ENCODE measurements around the gene POU2AF1.

Gene POU2AF1

GRCh38 chr11:111378185-111378860, 752 bp downstream of the POU2AF1 start:
- Mint-ChIP-seq H3K27ac (peak overlapping the region; percentile 79), H3K4me1 (peaks cover 23% of the 10 kb centered on the region), H3K4me3 (peak overlapping the region; percentile 56), H3K9me3 (no peaks in the 10 kb centered on the region), H3K36me3 (no peaks in the 10 kb centered on the region)
- DNase-seq (ENCODE audit: low spot score in 2 of 2) (no peak), ATAC-seq (no peak)

GRCh38 chr11:111376181-111376871, 2.7 kb downstream of the POU2AF1 start:
- no peaks in the 10 kb centered on the region for H3K36me3 Mint-ChIP-seq
- no peak overlapping the region for H3K27ac Mint-ChIP-seq
- peaks cover 23% of the 10 kb centered on the region for H3K4me1 Mint-ChIP-seq
- ATAC-seq (peak; percentile 66), DNase-seq (ENCODE audit: low spot score in 2 of 2) (no peak)
- no peak overlapping the region for H3K4me3 Mint-ChIP-seq
- no peaks in the 10 kb centered on the region for H3K9me3 Mint-ChIP-seq

GRCh38 chr11:111373590-111373989, 5.5 kb downstream of the POU2AF1 start:
- H3K4me3 Mint-ChIP-seq: no peak overlapping the region
- H3K36me3 Mint-ChIP-seq: no peaks in the 10 kb centered on the region
- ATAC-seq: no peak
- peaks cover 13% of the 10 kb centered on the region for H3K4me1 Mint-ChIP-seq
- no peak overlapping the region for H3K27ac Mint-ChIP-seq
- H3K9me3 Mint-ChIP-seq: no peaks in the 10 kb centered on the region
- DNase-seq (ENCODE audit: low spot score in 2 of 2): no peak

GRCh38 chr11:111372538-111372937, 6.5 kb downstream of the POU2AF1 start:
- DNase-seq (ENCODE audit: low spot score in 2 of 2) (no peak), ATAC-seq (no peak)
- Mint-ChIP-seq H3K27ac (no peak overlapping the region), H3K4me1 (peaks cover 8% of the 10 kb centered on the region), H3K9me3 (no peaks in the 10 kb centered on the region), H3K4me3 (no peak overlapping the region), H3K36me3 (no peaks in the 10 kb centered on the region)

GRCh38 chr11:111370902-111371578, 8.0 kb downstream of the POU2AF1 start:
- ATAC-seq (peak; percentile 86), DNase-seq (ENCODE audit: low spot score in 2 of 2) (no peak)
- Mint-ChIP-seq H3K4me3 (peak overlapping the region; percentile 20), H3K4me1 (peaks cover 8% of the 10 kb centered on the region), H3K36me3 (no peaks in the 10 kb centered on the region), H3K9me3 (no peaks in the 10 kb centered on the region), H3K27ac (peak overlapping the region; percentile 2)

- ATAC-seq (no peak), DNase-seq (ENCODE audit: low spot score in 2 of 2) (no peak)
- no peaks in the 10 kb centered on the region for H3K36me3 Mint-ChIP-seq
- peak overlapping the region; percentile 2 for H3K27ac Mint-ChIP-seq
- peaks cover 8% of the 10 kb centered on the region for H3K4me1 Mint-ChIP-seq
- no peaks in the 10 kb centered on the region for H3K9me3 Mint-ChIP-seq
- no peak overlapping the region for H3K4me3 Mint-ChIP-seq
Observed at GRCh38 chr11:111370270-111370901, 8.7 kb downstream of the POU2AF1 start.

- Mint-ChIP-seq H3K27ac (no peak overlapping the region), H3K4me1 (peaks cover 8% of the 10 kb centered on the region), H3K4me3 (no peak overlapping the region), H3K9me3 (no peaks in the 10 kb centered on the region), H3K36me3 (no peaks in the 10 kb centered on the region)
- DNase-seq (ENCODE audit: low spot score in 2 of 2) (no peak), ATAC-seq (no peak)
Observed at GRCh38 chr11:111368285-111368560, 10.9 kb downstream of the POU2AF1 start.

GRCh38 chr11:111367411-111368284, 11.4 kb downstream of the POU2AF1 start:
- ATAC-seq (peak; percentile 3), DNase-seq (ENCODE audit: low spot score in 2 of 2) (no peak)
- Mint-ChIP-seq H3K4me1 (peaks cover 8% of the 10 kb centered on the region), H3K36me3 (no peaks in the 10 kb centered on the region), H3K4me3 (no peak overlapping the region), H3K9me3 (no peaks in the 10 kb centered on the region), H3K27ac (peak overlapping the region; percentile 80)

GRCh38 chr11:111366560-111367410, 12.3 kb downstream of the POU2AF1 start:
- H3K27ac Mint-ChIP-seq: peak overlapping the region; percentile 80
- ATAC-seq (no peak), DNase-seq (ENCODE audit: low spot score in 2 of 2) (no peak)
- no peaks in the 10 kb centered on the region for H3K36me3 Mint-ChIP-seq
- peaks cover 8% of the 10 kb centered on the region for H3K4me1 Mint-ChIP-seq
- no peaks in the 10 kb centered on the region for H3K9me3 Mint-ChIP-seq
- H3K4me3 Mint-ChIP-seq: no peak overlapping the region

GRCh38 chr11:111365722-111366559, 13.1 kb downstream of the POU2AF1 start:
- no peaks in the 10 kb centered on the region for H3K36me3 Mint-ChIP-seq
- peaks cover 4% of the 10 kb centered on the region for H3K4me1 Mint-ChIP-seq
- H3K4me3 Mint-ChIP-seq: no peak overlapping the region
- no peaks in the 10 kb centered on the region for H3K9me3 Mint-ChIP-seq
- DNase-seq (ENCODE audit: low spot score in 2 of 2) (no peak), ATAC-seq (no peak)
- no peak overlapping the region for H3K27ac Mint-ChIP-seq

GRCh38 chr11:111364503-111364902, 14.6 kb downstream of the POU2AF1 start:
- no peak overlapping the region for H3K4me3 Mint-ChIP-seq
- ATAC-seq (no peak), DNase-seq (ENCODE audit: low spot score in 2 of 2) (no peak)
- H3K4me1 Mint-ChIP-seq: no peaks in the 10 kb centered on the region
- no peaks in the 10 kb centered on the region for H3K9me3 Mint-ChIP-seq
- no peak overlapping the region for H3K27ac Mint-ChIP-seq
- H3K36me3 Mint-ChIP-seq: no peaks in the 10 kb centered on the region

- no peaks in the 10 kb centered on the region for H3K4me1 Mint-ChIP-seq
- no peak overlapping the region for H3K4me3 Mint-ChIP-seq
Observed at GRCh38 chr11:111363985-111364384, 15.1 kb downstream of the POU2AF1 start.

GRCh38 chr11:111362887-111363411, 16.1 kb downstream of the POU2AF1 start:
- Mint-ChIP-seq H3K27ac (no peak overlapping the region), H3K4me3 (no peak overlapping the region), H3K4me1 (no peaks in the 10 kb centered on the region), H3K9me3 (no peaks in the 10 kb centered on the region), H3K36me3 (no peaks in the 10 kb centered on the region)
- ATAC-seq (no peak), DNase-seq (ENCODE audit: low spot score in 2 of 2) (no peak)

More at GRCh38 chr11:111363985-111364384, 15.1 kb downstream of the POU2AF1 start:
- DNase-seq (ENCODE audit: low spot score in 2 of 2) (no peak), ATAC-seq (no peak)
- Mint-ChIP-seq H3K27ac (no peak overlapping the region), H3K36me3 (no peaks in the 10 kb centered on the region), H3K9me3 (no peaks in the 10 kb centered on the region)
